Measurements from ENCODE around the gene OR8U1. TPM values are rescaled to one million over a fixed set of nuclear protein-coding genes. Genes with fewer than 3 reads are reported as not detected.
"Not testable (repeated sequence)": the region's sequence is repeated elsewhere in the genome, so short reads cannot be mapped to it uniquely, and the experiment has no call there.

The OR8U1 gene
- not detected for total RNA-seq

GRCh38 chr11:56375324-56375723 lies at the start of gene OR8U1:
Gene OR8U1 (plus strand): TSS chr11:56375624. CDS start chr11:56375624, 0 bp downstream.
- ATAC-seq = no peak

GRCh38 chr11:56331861-56332491 lies 43.4 kb upstream of the OR8U1 start:
- no peak for ATAC-seq

- ATAC-seq = no peak
Observed at GRCh38 chr11:56333156-56333555, 42.3 kb upstream of the OR8U1 start.

- no peak for ATAC-seq
Observed at GRCh38 chr11:56340289-56340688, 35.1 kb upstream of the OR8U1 start.

GRCh38 chr11:56345739-56346138 lies 29.7 kb upstream of the OR8U1 start, which contains the start of gene OR8K1:
Gene OR8K1 (plus strand): TSS chr11:56346039. CDS start chr11:56346039, 0 bp downstream.
- ATAC-seq = no peak

- no peak for ATAC-seq
Observed at GRCh38 chr11:56353991-56354390, 21.4 kb upstream of the OR8U1 start, which contains the start of gene OR8J1. Gene OR8J1 (plus strand): TSS chr11:56354291. CDS start chr11:56360247, 5,956 bp downstream.

- ATAC-seq = no peak
Observed at GRCh38 chr11:56380120-56380519, 4.7 kb downstream of the OR8U1 start.

GRCh38 chr11:56394381-56394780 lies 19.0 kb downstream of the OR8U1 start:
- no peak for ATAC-seq

GRCh38 chr11:56396047-56396446 lies 20.6 kb downstream of the OR8U1 start:
- ATAC-seq = no peak

GRCh38 chr11:56401858-56402461 lies 26.5 kb downstream of the OR8U1 start:
- ATAC-seq = not testable (repeated sequence)

- ATAC-seq = no peak
Observed at GRCh38 chr11:56404393-56404792, 29.0 kb downstream of the OR8U1 start.

- ATAC-seq = no peak
Observed at GRCh38 chr11:56410801-56411200, 35.4 kb downstream of the OR8U1 start.

- ATAC-seq = no peak
Observed at GRCh38 chr11:56412396-56412795, 37.0 kb downstream of the OR8U1 start, which contains the start of gene OR5AL1. Gene OR5AL1 (plus strand): TSS chr11:56412696.

Other genes starting within 250 kb of the OR8U1 start
- not detected for gene OR8J3, start 235.4 kb upstream of the OR8U1 start, total RNA-seq
- not detected for gene OR8K5, start 215.3 kb upstream of the OR8U1 start, total RNA-seq
- gene OR5J2, start 199.0 kb upstream of the OR8U1 start, total RNA-seq = not detected
- gene OR5T2, start 141.4 kb upstream of the OR8U1 start, total RNA-seq = not detected
- not detected for gene OR5T3, start 123.4 kb upstream of the OR8U1 start, total RNA-seq
- gene OR5T1, start 101.5 kb upstream of the OR8U1 start, total RNA-seq = not detected
- not detected for gene OR8H1, start 83.4 kb upstream of the OR8U1 start, total RNA-seq
- gene OR8K3, start 60.5 kb upstream of the OR8U1 start, total RNA-seq = not detected
- gene OR8K1, start 29.6 kb upstream of the OR8U1 start, total RNA-seq = not detected
- not detected for gene OR8J1, start 21.3 kb upstream of the OR8U1 start, total RNA-seq
- not detected for gene OR5AL1, start 37.1 kb downstream of the OR8U1 start, total RNA-seq
- not detected for gene OR5M3, start 97.7 kb downstream of the OR8U1 start, total RNA-seq
- gene OR5M8, start 115.7 kb downstream of the OR8U1 start, total RNA-seq = not detected
- not detected for gene OR5M11, start 167.6 kb downstream of the OR8U1 start, total RNA-seq
- gene OR5M10, start 202.1 kb downstream of the OR8U1 start, total RNA-seq = not detected
- not detected for gene OR5M1, start 239.2 kb downstream of the OR8U1 start, total RNA-seq

All from esophagus mucosa (tissue), 1 donor.